HG02938 (cell line): ENCODE results near the gene KHSRP.
"Not testable (repeated sequence)": the region's sequence is repeated elsewhere in the genome, so short reads cannot be mapped to it uniquely, and the experiment has no call there.

Experiments used
- ATAC-seq: cut with Tn5 transposase; IDR thresholded peaks from one replicate; pipeline ENCODE4 v1.9.1; 2021; ENCODE audit warnings: mild to moderate bottlenecking, moderate library complexity; ENCODE audit not compliant: unreplicated experiment

The KHSRP gene

DNA sequence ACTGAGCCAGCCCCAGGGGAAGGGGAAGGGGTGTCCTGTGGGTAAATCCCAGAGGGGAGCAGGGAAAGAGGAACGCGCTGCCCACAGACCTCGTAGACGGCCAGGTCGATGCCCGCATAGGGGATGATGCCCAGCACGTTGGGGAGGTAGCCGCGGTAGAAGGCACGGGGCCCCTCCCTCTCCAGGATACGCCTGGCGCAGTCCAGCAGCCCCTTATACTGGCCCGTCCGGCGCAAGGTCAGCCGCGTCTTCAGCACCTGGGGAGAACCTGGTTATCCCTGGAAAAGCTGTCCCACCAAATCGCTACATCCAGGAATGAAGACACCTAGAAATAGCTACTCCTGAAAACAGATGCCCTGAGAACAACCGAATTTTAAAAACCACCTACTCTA, 27.6 kb upstream of the KHSRP start:
- no peak for ATAC-seq

GRCh38 chr19:6451583-6452222, 27.1 kb upstream of the KHSRP start:
- no peak for ATAC-seq

GRCh38 chr19:6450166-6450565, 25.6 kb upstream of the KHSRP start:
- ATAC-seq = no peak

- ATAC-seq = no peak
Measured at GRCh38 chr19:6448045-6448444, 23.4 kb upstream of the KHSRP start.

- ATAC-seq = no peak
Measured at GRCh38 chr19:6446452-6446851, 21.8 kb upstream of the KHSRP start.

GRCh38 chr19:6443986-6444385, 19.4 kb upstream of the KHSRP start:
- no peak for ATAC-seq

GRCh38 chr19:6442087-6442688, 17.6 kb upstream of the KHSRP start:
- no peak for ATAC-seq

GRCh38 chr19:6440905-6441304, 16.3 kb upstream of the KHSRP start:
- ATAC-seq = no peak

DNA sequence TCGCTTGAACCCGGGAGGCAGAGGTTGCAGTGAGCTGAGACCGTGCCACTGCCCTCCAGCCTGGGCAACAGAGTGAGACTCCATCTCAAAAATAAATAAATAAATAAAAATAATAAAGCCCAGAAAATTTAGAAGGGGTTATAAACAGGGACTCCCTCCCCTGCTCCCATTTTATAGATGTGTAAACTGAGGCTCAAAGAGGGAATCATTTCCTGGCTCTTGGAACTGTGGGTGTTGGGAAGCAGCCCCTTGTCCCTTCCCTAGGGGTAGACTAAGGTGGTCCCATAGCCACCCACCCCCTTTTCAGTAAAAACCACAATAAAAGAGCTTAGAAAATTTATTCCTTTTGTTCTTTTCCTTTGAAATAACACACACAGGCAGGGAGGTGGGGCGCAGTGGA, 15.1 kb upstream of the KHSRP start:
- no peak for ATAC-seq

GRCh38 chr19:6433663-6434062, 9.1 kb upstream of the KHSRP start, which contains the start of gene SLC25A41:
TSS of gene SLC25A41 (minus strand) at chr19:6433763. CDS start at chr19:6433693, 70 bp downstream.
- no peak for ATAC-seq

DNA sequence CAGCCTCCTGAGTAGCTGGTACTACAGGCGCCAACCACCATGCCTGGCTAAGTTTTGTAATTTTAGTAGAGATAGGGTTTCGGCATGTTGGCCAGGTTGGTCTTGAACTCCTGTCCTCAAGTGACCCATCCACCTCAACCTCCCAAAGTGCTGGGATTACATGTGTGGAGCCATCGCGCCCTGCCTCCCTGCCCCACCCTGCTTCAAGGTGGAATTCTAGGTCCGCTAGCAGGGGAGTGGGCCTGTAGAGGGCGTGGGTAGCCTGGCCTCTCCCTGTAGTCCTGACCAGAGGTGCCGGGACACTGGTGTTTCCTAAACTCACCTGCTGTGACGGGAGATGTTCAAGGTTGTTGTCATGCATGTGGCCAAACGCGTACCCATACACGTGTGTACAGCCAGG, 8.6 kb upstream of the KHSRP start:
- ATAC-seq = no peak

- ATAC-seq = no peak
Measured at GRCh38 chr19:6431891-6432290, 7.3 kb upstream of the KHSRP start.

DNA sequence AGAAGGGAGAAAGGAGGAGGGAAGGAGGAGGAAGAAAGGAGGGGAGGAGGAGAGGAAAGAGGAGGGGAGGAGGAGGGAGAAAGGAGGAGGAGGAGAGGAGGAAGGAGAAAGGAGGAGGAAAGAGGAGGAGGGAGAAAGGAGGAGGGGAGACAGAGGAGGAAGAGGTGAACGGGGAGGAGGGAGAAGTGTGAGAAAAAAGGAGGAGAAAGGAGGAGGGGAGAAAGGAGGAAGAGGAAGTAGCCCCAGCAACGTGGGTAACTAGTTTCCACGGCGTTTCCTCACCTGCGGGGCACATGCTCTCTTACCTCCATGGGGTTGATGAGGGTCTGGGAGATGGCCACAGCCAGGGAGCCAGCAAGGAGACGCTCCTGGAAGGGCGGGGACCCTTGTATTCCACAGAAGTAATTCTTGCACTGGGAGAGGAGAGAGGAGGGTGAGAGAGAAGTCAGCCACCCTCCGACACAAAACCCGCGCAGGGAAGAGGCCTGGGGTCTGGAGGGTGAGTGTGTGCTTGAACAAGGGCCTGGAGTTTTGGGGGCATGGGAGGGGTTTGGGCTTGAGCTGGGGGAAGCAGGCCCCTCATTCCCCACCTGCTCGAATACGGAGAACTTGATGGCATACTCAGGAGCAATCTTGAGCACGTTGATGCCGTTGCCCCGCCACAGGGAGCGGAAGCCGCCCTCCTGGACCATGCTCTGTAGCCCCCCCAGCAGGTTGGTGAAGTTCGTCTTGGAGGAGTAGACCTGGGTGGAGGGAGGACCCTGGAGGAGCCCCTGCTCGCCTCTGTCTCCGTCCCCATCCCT, 5.0 kb upstream of the KHSRP start:
- no peak for ATAC-seq

DNA sequence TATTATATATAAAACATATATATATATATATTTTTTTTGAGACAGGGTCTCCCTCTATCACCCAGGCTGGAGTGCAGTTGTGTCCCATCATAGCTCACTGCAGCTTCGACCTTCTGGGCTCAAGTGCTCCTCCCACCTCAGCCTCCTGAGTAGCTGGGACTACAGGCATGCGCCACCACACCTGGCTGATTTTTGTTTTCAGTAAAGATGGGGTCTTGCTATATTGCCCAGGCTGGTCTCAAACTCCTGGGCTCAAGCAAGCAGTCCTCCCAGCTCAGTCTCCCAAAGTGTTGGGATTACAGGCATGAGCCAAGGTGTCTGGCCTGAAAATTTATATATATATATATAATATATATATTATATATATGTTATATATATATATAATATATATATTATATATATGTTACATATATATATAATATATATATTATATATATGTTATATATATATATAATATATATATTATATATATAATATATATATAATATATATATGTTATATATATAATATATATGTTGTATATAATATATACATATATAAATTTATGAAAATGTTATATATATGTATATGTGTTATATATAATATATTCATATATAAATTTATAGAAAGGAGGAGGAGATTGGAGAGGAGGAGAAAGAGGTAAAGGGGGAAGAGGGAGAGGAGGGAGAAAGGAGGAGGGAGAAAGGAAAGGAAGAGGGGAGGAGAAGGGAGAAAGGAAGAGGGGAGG, 4.2 kb upstream of the KHSRP start:
- ATAC-seq = not testable (repeated sequence)

DNA sequence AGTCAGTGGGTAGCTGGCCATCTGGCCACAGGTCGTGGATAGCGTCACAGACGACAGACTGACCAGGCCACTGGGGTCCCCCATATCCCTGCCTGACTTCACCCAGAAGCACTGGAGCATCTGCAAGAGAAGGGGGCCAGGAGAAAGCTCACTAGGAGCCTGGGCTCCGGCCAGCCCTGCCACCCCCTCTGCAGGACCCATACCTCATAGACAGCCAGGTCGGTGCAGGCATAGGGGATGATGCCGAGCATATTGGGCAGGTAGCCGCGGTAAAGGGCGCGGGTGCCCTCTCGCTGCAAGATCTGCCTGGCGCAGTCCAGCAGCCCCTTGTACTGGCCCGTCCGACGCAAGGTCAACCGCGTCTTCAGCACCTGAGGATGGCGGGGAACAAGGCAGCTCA, 2.5 kb upstream of the KHSRP start:
- no peak for ATAC-seq

DNA sequence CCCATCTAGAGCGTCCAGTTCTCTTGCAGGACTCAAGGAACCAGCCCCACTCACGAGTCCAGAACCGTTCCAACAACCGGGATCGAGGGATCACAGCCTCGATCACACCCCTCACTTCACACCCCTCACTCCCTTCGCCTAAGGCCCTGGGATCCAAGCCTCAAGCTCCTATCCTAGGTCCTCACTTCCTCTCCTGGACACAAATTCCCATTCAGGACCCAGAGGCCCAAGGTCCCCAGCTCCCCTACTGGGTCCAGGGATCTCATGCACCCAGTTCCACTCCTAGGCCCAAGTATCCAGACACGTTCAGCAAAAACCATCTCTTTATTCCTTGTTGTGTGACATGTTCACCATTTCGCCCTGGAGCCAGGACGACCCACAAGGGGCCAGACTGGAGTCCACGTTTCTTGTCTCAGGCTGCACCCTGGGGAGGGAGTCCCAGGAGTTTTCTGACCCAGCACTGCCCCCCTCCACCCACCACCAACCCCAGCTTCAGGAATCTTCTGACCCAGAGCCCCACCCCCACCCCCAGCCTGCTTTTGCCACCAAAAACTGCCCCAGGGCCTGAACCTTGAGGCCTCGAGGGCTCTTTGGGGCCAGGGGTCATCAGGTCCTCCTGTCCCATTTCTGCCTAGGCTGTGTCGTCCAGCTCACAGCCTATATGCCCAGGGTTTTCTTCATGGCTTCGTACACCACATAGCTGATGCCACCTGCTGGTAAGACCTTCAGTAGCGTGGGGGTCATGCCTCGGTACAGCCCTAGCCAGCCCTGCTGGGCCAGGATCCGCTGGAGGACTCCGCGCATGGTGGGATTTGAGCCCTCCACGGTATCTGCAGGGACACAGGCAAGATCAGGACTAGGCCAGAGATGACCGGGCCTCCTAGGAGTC, 1.4 kb upstream of the KHSRP start:
- no peak for ATAC-seq

- peak; percentile 85 for ATAC-seq
Measured at GRCh38 chr19:6424939-6425731, 524 bp upstream of the KHSRP start.

GRCh38 chr19:6423499-6424194, 964 bp downstream of the KHSRP start:
- no peak for ATAC-seq
